Ovary (tissue), 9 donors: ENCODE results near the gene KAZALD1. TPM values are rescaled to one million over a fixed set of nuclear protein-coding genes. Genes with fewer than 3 reads are reported as not detected.

Source experiments
- DNase-seq, 5 donors: peaks; one replicate each; pipeline ENCODE4 v3.0.0-alpha.2; 2019 to 2020
- H3K27ac ChIP-seq, 2 donors: fragments of 200-600 bp; one replicate each; pipeline versions ENCODE4 v1.5.1 to v1.8.0; 2019 to 2022
- H3K27me3 ChIP-seq: fragments of 200-600 bp; one replicate; pipeline ENCODE4 v1.8.0; 2022
- H3K36me3 ChIP-seq: fragments of 200-600 bp; sonication (generic); one replicate; pipeline ENCODE4 v1.5.1; 2019
- H3K4me1 ChIP-seq: one replicate; pipeline ENCODE4 v1.8.1; 2013; ENCODE audit warnings: mild to moderate bottlenecking, moderate library complexity; ENCODE audit not compliant: insufficient read depth
- H3K4me3 ChIP-seq: fragments of 200-600 bp; sonication (generic); one replicate; pipeline ENCODE4 v1.5.1; 2017
- H3K9me3 ChIP-seq, 2 donors: fragments of 200-600 bp in 1 of 2; sonication (generic) in 1 of 2; one replicate each; pipeline versions ENCODE4 v1.5.1 to v1.8.1; 2013 to 2019; ENCODE audit warnings: mild to moderate bottlenecking in 1 of 2, moderate library complexity in 1 of 2
- CTCF ChIP-seq, 3 donors: fragments of 450-650 bp in 2 of 3; fragments of 200-600 bp in 1 of 3; IDR thresholded peaks; one replicate each; pipeline versions ENCODE4 v1.5.1 to v1.8.0; 2016 to 2022; ENCODE audit warnings: antibody characterized with exemption in 3 of 3, mild to moderate bottlenecking in 1 of 3
- EP300 ChIP-seq: sonication (generic); formaldehyde crosslinking; IDR thresholded peaks from one replicate; pipeline ENCODE4 v1.6.1; 2017; ENCODE audit warnings: antibody characterized with exemption
- POLR2A ChIP-seq: fragments of 450-650 bp; IDR thresholded peaks from one replicate; pipeline ENCODE4 v1.6.1; 2017; ENCODE audit warnings: antibody characterized with exemption, mild to moderate bottlenecking, moderate library complexity
- WGBS, 3 donors: extraction: QIAGEN DNeasy Blood & Tissue Kit in 1 of 3; methylation state at CpG; one replicate each; pipeline versions ENCODE4 v1.1.5 to v1.1.7; 2013 to 2017; 5-methylcytosine and 5-hydroxymethylcytosine counted together
- intact Hi-C, 4 donors: fragments of 100-400 bp; cut with DNase I; formaldehyde crosslinking; loops; one replicate each; pipeline versions ENCODE4 v1.11.0 to v1.15.1; 2022 to 2023
- polyA plus RNA-seq, 2 donors: library from polyadenylated mRNA; stranded (reverse); fragments of 200-250 nt in 1 of 2; fragments of 350-450 nt in 1 of 2; fragmentation: Illumina TruSeq in 1 of 2; extraction: RNeasy Lipid Tissue Mini Kit (QIAGEN cat#74804) in 1 of 2; gene quantifications; one replicate each; pipeline ENCODE4 v1.2.3, GENCODE V29; 2013 to 2014
- total RNA-seq, 7 donors: library from RNA; depleted of rRNA in 2 of 7; stranded (reverse); fragments of >200 nt in 2 of 7; fragmentation: NEBNext Ultra II Directional in 3 of 7; extraction: Animal tissue kit (Norgen Biotek cat#: 25700) in 3 of 7; gene quantifications; one replicate each; pipeline versions ENCODE4 v1.1.0 to v1.2.4, GENCODE V29; 2016 to 2023
- donor health status: DM: no; HTN: no; CAD: no; lungs with moderate emphysema.
- donor health status: DM: no; HTN: no; CAD: no.
- donor health status: Bipolar disorder and iron deficiency.
- donor health status: DM: yes; HTN: yes; CAD: no.
- donor health status: DM: no; HTN: no; CAD: no.
- donor health status: DM: yes; HTN: yes; CAD: no.

KAZALD1 gene
- total and polyA plus RNA-seq, 9 donors, result 0.46 to 1.9 (median 0.94) TPM; not detected in 2

- intact Hi-C loops, result no loop called here
- H3K4me1 ChIP-seq, result peaks cover 1% of the 10 kb centered on the region
- TF ChIP-seq CTCF (IDR thresholded peaks at IDR 0.05), result no peak
- TF ChIP-seq POLR2A, result no peak
- no peak for TF ChIP-seq EP300
- no peak for DNase-seq
- no peaks in the 10 kb centered on the region for H3K27me3 ChIP-seq
- H3K36me3 ChIP-seq, result no peaks in the 10 kb centered on the region
- no peak overlapping the region for H3K4me3 ChIP-seq
- WGBS, 3 donors, result 55 to 66% (median 65%) methylated on average over 20 of the region's 20 CpGs
- H3K27ac ChIP-seq, result no peak overlapping the region
- H3K9me3 ChIP-seq, result no peaks in the 10 kb centered on the region
Observed at GRCh38 chr10:101018118-101018599, 43.6 kb upstream of the KAZALD1 start.

GRCh38 chr10:101018600-101019439, 43.0 kb upstream of the KAZALD1 start:
- intact Hi-C loops, result no loop called here
- Histone ChIP-seq H3K27me3 (no peaks in the 10 kb centered on the region), H3K36me3 (no peaks in the 10 kb centered on the region), H3K27ac (no peak overlapping the region), H3K4me1 (peaks cover 1% of the 10 kb centered on the region), H3K9me3 (no peaks in the 10 kb centered on the region), H3K4me3 (no peak overlapping the region)
- 13 to 22% (median 19%) methylated on average over 39 to 45 of the region's 45 CpGs for WGBS, 3 donors
- peak in 2 of 3 donors; percentile 38 to 41 for TF ChIP-seq CTCF (IDR thresholded peaks at IDR 0.05)
- no peak for TF ChIP-seq POLR2A
- peak; percentile 62 to 80 (median 77) for DNase-seq

GRCh38 chr10:101019440-101019703, 42.4 kb upstream of the KAZALD1 start:
- Histone ChIP-seq H3K27me3 (no peaks in the 10 kb centered on the region), H3K4me1 (peaks cover 1% of the 10 kb centered on the region), H3K9me3 (no peaks in the 10 kb centered on the region), H3K36me3 (no peaks in the 10 kb centered on the region), H3K4me3 (no peak overlapping the region), H3K27ac (no peak overlapping the region)
- intact Hi-C loops, result no loop called here
- WGBS, 3 donors, result 65 to 67% (median 66%) methylated on average over 2 of the region's 2 CpGs
- no peak for TF ChIP-seq POLR2A
- TF ChIP-seq EP300, result no peak
- TF ChIP-seq CTCF (IDR thresholded peaks at IDR 0.05), result no peak
- DNase-seq, result no peak

- H3K4me3 ChIP-seq, result no peak overlapping the region
- no peaks in the 10 kb centered on the region for H3K4me1 ChIP-seq
- peak in 1 of 5 donors; percentile 5 for DNase-seq
- H3K27me3 ChIP-seq, result no peaks in the 10 kb centered on the region
- WGBS, 3 donors, result 78 to 87% (median 82%) methylated on average over 10 of the region's 10 CpGs
- H3K9me3 ChIP-seq, result no peaks in the 10 kb centered on the region
- H3K36me3 ChIP-seq, result no peaks in the 10 kb centered on the region
- intact Hi-C loops, result no loop called here
- H3K27ac ChIP-seq, result no peak overlapping the region
- TF ChIP-seq CTCF (IDR thresholded peaks at IDR 0.05), result no peak
- no peak for TF ChIP-seq EP300
- TF ChIP-seq POLR2A, result no peak
Observed at GRCh38 chr10:101020427-101021075, 41.2 kb upstream of the KAZALD1 start.
